Smooth muscle cell (in vitro differentiated cells): ENCODE results near the gene FKBP1A. TPM values are rescaled to one million over a fixed set of nuclear protein-coding genes. Genes with fewer than 3 reads are reported as not detected.

ENCODE experiments used
- DNase-seq: peaks from one replicate; lab custom pipeline; 2025; ENCODE audit not compliant: unreplicated experiment; lab: John Stamatoyannopoulos, UW
- H2AFZ ChIP-seq: fragments of 200-600 bp; sonication (generic); 2 replicates; pipeline ENCODE4 v1.6.0; 2016; ENCODE audit warnings: antibody characterized with exemption, low read depth, mild to moderate bottlenecking
- H3F3A ChIP-seq: fragments of 200-600 bp; sonication (generic); 2 replicates; pipeline ENCODE4 v1.6.0; 2017; ENCODE audit warnings: antibody characterized with exemption, low read depth
- H3K27ac ChIP-seq: fragments of 200-600 bp; sonication (generic); 2 replicates; pipeline ENCODE4 v1.5.1; 2016; ENCODE audit warnings: low read depth, mild to moderate bottlenecking
- H3K27me3 ChIP-seq: fragments of 200-600 bp; sonication (generic); 2 replicates; pipeline ENCODE4 v1.6.1; 2016; ENCODE audit warnings: low read depth, mild to moderate bottlenecking
- H3K36me3 ChIP-seq: fragments of 200-600 bp; sonication (generic); 2 replicates; pipeline ENCODE4 v1.5.1; 2016; ENCODE audit warnings: low read depth
- H3K4me1 ChIP-seq: fragments of 200-600 bp; sonication (generic); 2 replicates; pipeline ENCODE4 v1.5.1; 2016; ENCODE audit warnings: low read depth
- H3K4me2 ChIP-seq: fragments of 200-600 bp; sonication (generic); 2 replicates; pipeline ENCODE4 v1.6.0; 2016; ENCODE audit warnings: mild to moderate bottlenecking
- H3K4me3 ChIP-seq: fragments of 200-600 bp; sonication (generic); 2 replicates; pipeline ENCODE4 v1.5.1; 2016; ENCODE audit warnings: mild to moderate bottlenecking
- H3K79me2 ChIP-seq: fragments of 200-600 bp; sonication (generic); 2 replicates; pipeline ENCODE4 v1.6.0; 2016; ENCODE audit warnings: low read depth, mild to moderate bottlenecking
- H3K9ac ChIP-seq: fragments of 200-600 bp; sonication (generic); 2 replicates; pipeline ENCODE4 v1.6.0; 2016; ENCODE audit warnings: low read depth
- H3K9me3 ChIP-seq: fragments of 200-600 bp; sonication (generic); replicated peaks from 2 replicates; pipeline ENCODE4 v1.5.1; 2016; ENCODE audit warnings: low read depth
- H4K20me1 ChIP-seq: fragments of 200-600 bp; sonication (generic); 2 replicates; pipeline ENCODE4 v1.6.0; 2016; ENCODE audit warnings: low read depth
- CTCF ChIP-seq: fragments of 200-600 bp; sonication (generic); IDR thresholded peaks from 2 replicates; pipeline ENCODE4 v1.5.1; 2017; ENCODE audit warnings: borderline replicate concordance, mild to moderate bottlenecking, antibody characterized with exemption; ENCODE audit not compliant: insufficient read depth, poor library complexity, severe bottlenecking
- WGBS: methylation state at CpG from one replicate; pipeline ENCODE4 v1.1.7; 2016; ENCODE audit warnings: low lambda C conversion rate; 5-methylcytosine and 5-hydroxymethylcytosine counted together
- polyA plus RNA-seq: library from polyadenylated mRNA; unstranded; fragments of >200 nt; fragmentation: Nextera tagmentation; extraction: Ambion mirVana; gene quantifications from 2 replicates; pipeline ENCODE4 v1.2.1, GENCODE V29; 2016
- total RNA-seq: library from RNA; depleted of rRNA; stranded (reverse); fragments of >200 nt; gene quantifications from 2 replicates; pipeline ENCODE4 v1.2.3, GENCODE V29; 2014

The FKBP1A gene
- total and polyA plus RNA-seq, 2 experiments from 2014 or later, result 163 to 184 TPM

GRCh38 chr20:1417273-1417672, 24.4 kb upstream of the FKBP1A start:
- 48% methylated on average over 5 of the region's 5 CpGs for WGBS
- no peaks in the 10 kb centered on the region for H3F3A ChIP-seq
- DNase-seq, result no peak
- H3K27me3 ChIP-seq, result no peaks in the 10 kb centered on the region
- H3K36me3 ChIP-seq, result no peaks in the 10 kb centered on the region
- peak overlapping the region; percentile 71 for H3K27ac ChIP-seq
- H3K9ac ChIP-seq, result no peak overlapping the region
- H3K4me1 ChIP-seq, result no peaks in the 10 kb centered on the region
- H3K4me2 ChIP-seq, result no peak overlapping the region
- H2AFZ ChIP-seq, result no peak overlapping the region
- no peaks in the 10 kb centered on the region for H4K20me1 ChIP-seq
- no peaks in the 10 kb centered on the region for H3K79me2 ChIP-seq
- H3K9me3 ChIP-seq, result no peaks in the 10 kb centered on the region
- no peak overlapping the region for H3K4me3 ChIP-seq
- TF ChIP-seq CTCF, result no peak

- DNase-seq, result no peak
- Histone ChIP-seq H3K4me2 (no peak overlapping the region), H3K79me2 (no peaks in the 10 kb centered on the region), H3K4me3 (no peak overlapping the region), H3K27me3 (no peaks in the 10 kb centered on the region), H3F3A (no peaks in the 10 kb centered on the region), H3K36me3 (no peaks in the 10 kb centered on the region), H4K20me1 (no peaks in the 10 kb centered on the region), H3K9ac (peak overlapping the region; percentile 37), H3K4me1 (no peaks in the 10 kb centered on the region), H2AFZ (no peak overlapping the region), H3K9me3 (no peaks in the 10 kb centered on the region), H3K27ac (peak overlapping the region; percentile 71)
- TF ChIP-seq CTCF, result no peak
- WGBS, result 52% methylated on average over 8 of the region's 8 CpGs
Measured at GRCh38 chr20:1415667-1416468, 23.0 kb upstream of the FKBP1A start.

GRCh38 chr20:1414982-1415381, 22.1 kb upstream of the FKBP1A start:
- Histone ChIP-seq H3K27me3 (no peaks in the 10 kb centered on the region), H3K4me2 (no peak overlapping the region), H3K4me3 (no peak overlapping the region), H3K27ac (no peak overlapping the region), H3K4me1 (no peaks in the 10 kb centered on the region), H3K79me2 (no peaks in the 10 kb centered on the region), H2AFZ (no peak overlapping the region), H3K9me3 (no peaks in the 10 kb centered on the region), H4K20me1 (no peaks in the 10 kb centered on the region), H3K9ac (no peak overlapping the region), H3F3A (no peaks in the 10 kb centered on the region), H3K36me3 (no peaks in the 10 kb centered on the region)
- DNase-seq, result no peak
- WGBS, result 90% methylated on average over 4 of the region's 4 CpGs
- no peak for TF ChIP-seq CTCF

- DNase-seq, result no peak
- H4K20me1 ChIP-seq, result no peaks in the 10 kb centered on the region
- no peaks in the 10 kb centered on the region for H3K9me3 ChIP-seq
- 61% methylated on average over 2 of the region's 2 CpGs for WGBS
- H3K9ac ChIP-seq, result no peak overlapping the region
- H3K36me3 ChIP-seq, result no peaks in the 10 kb centered on the region
- no peak overlapping the region for H3K27ac ChIP-seq
- no peak for TF ChIP-seq CTCF
- H3K4me2 ChIP-seq, result no peak overlapping the region
- H3F3A ChIP-seq, result no peaks in the 10 kb centered on the region
- H3K4me3 ChIP-seq, result no peak overlapping the region
- H2AFZ ChIP-seq, result no peak overlapping the region
- H3K27me3 ChIP-seq, result no peaks in the 10 kb centered on the region
- no peaks in the 10 kb centered on the region for H3K79me2 ChIP-seq
- no peaks in the 10 kb centered on the region for H3K4me1 ChIP-seq
Measured at GRCh38 chr20:1405801-1406200, 12.9 kb upstream of the FKBP1A start.
